Fibroblast of mammary gland (primary cell): ENCODE data around the gene FHOD3.

Experiments
- DNase-seq: peaks from one replicate; pipeline ENCODE4 v3.0.0-alpha.2; 2010; ENCODE audit warnings: low read depth
- H3K4me3 ChIP-seq: 2 replicates; pipeline ENCODE4 v1.5.1; 2011; ENCODE audit warnings: low read depth, mild to moderate bottlenecking, low read length, moderate library complexity; ENCODE audit not compliant: control insufficient read depth
- TF ChIP-seq, protein P1 (sequence below): conservative IDR thresholded peaks from 2 replicates; pipeline ENCODE4 v1.5.1; 2011; ENCODE audit warnings: low read depth, low read length, inconsistent platforms; ENCODE audit not compliant: control insufficient read depth, insufficient read depth

The FHOD3 gene

GRCh38 chr18:36376361-36376760 is 78.8 kb downstream of the FHOD3 start:
- TF ChIP-seq, protein P1, sequence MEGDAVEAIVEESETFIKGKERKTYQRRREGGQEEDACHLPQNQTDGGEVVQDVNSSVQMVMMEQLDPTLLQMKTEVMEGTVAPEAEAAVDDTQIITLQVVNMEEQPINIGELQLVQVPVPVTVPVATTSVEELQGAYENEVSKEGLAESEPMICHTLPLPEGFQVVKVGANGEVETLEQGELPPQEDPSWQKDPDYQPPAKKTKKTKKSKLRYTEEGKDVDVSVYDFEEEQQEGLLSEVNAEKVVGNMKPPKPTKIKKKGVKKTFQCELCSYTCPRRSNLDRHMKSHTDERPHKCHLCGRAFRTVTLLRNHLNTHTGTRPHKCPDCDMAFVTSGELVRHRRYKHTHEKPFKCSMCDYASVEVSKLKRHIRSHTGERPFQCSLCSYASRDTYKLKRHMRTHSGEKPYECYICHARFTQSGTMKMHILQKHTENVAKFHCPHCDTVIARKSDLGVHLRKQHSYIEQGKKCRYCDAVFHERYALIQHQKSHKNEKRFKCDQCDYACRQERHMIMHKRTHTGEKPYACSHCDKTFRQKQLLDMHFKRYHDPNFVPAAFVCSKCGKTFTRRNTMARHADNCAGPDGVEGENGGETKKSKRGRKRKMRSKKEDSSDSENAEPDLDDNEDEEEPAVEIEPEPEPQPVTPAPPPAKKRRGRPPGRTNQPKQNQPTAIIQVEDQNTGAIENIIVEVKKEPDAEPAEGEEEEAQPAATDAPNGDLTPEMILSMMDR: no peak
- H3K4me3 ChIP-seq: no peak overlapping the region
- peak; percentile 67 for DNase-seq

GRCh38 chr18:36377626-36378025 is 80.1 kb downstream of the FHOD3 start:
- no peak for DNase-seq
- TF ChIP-seq, protein P1: no peak
- H3K4me3 ChIP-seq: no peak overlapping the region

GRCh38 chr18:36378205-36378604 is 80.7 kb downstream of the FHOD3 start:
- no peak for DNase-seq
- TF ChIP-seq, protein P1: no peak
- no peak overlapping the region for H3K4me3 ChIP-seq

DNA sequence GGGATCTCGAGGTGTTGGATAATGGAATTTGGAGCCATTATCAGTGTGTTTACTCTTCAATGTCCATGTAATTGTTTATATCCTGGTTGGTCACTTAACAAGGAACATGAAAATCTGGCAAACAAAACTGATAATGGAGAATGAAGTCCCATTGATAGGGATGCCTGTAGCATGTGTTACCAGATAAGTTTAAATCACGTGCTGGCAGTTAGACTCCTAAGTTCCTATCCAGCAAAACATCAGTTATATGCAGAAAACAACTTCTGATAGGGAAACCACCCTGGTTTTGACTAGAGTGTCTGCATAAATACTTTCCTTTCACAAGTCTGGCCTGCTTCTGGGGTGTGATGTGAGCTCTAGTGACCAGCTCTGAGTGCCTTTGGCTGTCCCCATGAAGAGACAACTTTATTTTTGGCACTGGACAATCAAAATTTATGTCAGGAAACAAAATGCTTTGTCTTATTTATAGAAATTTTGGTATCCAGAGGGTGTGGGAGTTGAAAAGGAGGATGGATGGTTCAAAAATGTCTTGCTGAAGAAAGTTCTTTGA is 82.0 kb downstream of the FHOD3 start:
- H3K4me3 ChIP-seq: no peak overlapping the region
- TF ChIP-seq, protein P1: no peak
- DNase-seq: no peak

GRCh38 chr18:36380173-36380827 is 82.8 kb downstream of the FHOD3 start:
- no peak for DNase-seq
- TF ChIP-seq, protein P1: no peak
- no peak overlapping the region for H3K4me3 ChIP-seq

GRCh38 chr18:36381075-36381474 is 83.6 kb downstream of the FHOD3 start:
- no peak overlapping the region for H3K4me3 ChIP-seq
- DNase-seq: no peak
- TF ChIP-seq, protein P1: no peak
